ENCODE data around the gene RCOR1.

The RCOR1 gene

DNA sequence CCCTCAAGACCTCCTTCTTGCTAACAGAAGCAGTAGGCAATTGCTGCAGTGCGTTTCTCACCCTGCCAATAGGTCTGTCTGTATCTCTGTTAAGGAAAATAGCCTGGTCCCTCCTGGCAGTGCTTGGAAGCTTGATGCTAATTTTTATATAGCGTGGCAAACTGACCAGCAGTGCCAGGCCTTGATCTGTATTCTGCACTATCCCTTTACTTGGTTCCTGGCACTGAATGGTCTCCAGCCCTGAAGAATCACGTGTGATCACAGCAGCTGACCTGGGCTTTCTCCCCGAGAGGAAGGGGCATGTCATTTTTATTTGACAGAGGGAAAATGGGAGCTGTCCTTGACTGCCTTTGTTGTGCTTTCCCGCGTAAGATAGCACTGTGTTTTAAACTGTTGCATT is 136.1 kb downstream of the RCOR1 start:
- DNase-seq: no peak

DNA sequence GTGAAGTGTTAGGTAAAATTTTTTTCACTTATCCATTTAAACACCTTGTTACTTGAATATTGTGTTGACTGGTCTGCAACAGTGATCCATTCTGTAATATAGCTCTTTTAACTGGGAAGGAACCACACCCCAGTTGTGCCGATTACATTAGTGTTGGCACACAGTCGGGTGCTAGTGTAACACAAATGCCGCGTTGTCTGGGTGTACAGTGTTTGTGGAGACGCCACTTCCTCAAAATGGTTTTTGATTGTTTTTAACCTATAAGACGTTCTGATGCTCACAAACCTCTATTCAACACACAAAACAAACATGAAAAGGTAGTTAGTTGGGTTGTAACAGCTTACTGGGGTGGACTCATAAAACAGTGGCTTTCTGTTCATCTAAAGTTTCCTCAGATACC is 136.8 kb downstream of the RCOR1 start:
- DNase-seq: no peak

DNA sequence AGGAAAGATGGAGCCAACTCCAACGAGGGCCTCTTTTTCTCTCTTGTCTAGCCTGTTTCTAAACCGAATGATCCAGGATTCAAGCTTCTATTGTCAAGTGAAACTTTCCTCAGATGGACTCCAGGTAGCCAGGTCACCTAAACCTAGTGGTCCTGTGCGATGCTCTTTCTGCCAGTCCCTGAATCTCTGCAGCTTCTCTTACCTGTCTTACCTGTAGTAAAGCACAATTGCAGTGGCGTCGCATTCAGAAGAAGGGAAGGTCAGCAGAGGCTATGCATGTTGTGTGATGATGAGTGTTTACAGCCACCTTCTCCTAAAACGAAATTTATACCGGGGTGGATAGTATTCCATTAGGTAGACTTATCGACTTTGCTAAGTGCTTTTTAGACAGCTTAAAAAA is 137.4 kb downstream of the RCOR1 start:
- DNase-seq: no peak

DNA sequence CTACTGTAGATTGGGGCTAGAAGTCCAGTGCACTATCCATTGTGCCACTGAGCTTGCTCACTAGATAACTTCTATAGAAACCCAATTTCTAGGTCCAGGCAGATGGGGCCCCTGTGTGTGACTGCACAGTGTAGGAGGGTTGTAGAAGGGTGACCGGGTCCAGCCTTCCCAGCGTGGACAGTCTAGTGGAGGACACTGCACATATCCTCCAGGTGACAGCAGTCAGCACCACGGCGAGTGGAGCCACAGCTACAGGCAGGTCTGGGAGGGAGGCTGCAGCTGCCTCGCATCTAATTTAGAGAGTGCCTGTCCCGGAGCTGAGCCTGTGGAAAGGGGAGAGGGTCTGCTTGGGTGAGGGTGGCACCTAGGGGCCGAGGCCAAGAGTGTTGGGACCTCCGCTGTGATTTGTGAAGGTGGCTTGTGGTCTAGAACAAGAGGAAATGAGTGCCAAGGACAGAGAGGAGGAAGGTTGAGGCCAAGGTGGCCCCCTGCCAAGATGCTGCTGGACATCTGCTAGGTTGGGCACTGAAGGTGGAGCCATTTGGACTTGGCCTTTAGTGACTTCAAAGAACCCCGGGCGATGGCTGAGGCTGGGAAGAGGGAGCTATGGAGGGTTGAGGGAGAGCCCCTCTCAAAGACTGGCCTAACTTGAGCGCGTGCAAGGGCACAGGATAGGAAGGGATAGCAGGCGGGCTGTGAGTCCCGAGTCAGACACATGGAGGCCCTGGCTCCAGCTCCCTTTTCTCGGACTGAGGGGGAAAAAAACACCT is 138.8 kb downstream of the RCOR1 start:
- DNase-seq: no peak

DNA sequence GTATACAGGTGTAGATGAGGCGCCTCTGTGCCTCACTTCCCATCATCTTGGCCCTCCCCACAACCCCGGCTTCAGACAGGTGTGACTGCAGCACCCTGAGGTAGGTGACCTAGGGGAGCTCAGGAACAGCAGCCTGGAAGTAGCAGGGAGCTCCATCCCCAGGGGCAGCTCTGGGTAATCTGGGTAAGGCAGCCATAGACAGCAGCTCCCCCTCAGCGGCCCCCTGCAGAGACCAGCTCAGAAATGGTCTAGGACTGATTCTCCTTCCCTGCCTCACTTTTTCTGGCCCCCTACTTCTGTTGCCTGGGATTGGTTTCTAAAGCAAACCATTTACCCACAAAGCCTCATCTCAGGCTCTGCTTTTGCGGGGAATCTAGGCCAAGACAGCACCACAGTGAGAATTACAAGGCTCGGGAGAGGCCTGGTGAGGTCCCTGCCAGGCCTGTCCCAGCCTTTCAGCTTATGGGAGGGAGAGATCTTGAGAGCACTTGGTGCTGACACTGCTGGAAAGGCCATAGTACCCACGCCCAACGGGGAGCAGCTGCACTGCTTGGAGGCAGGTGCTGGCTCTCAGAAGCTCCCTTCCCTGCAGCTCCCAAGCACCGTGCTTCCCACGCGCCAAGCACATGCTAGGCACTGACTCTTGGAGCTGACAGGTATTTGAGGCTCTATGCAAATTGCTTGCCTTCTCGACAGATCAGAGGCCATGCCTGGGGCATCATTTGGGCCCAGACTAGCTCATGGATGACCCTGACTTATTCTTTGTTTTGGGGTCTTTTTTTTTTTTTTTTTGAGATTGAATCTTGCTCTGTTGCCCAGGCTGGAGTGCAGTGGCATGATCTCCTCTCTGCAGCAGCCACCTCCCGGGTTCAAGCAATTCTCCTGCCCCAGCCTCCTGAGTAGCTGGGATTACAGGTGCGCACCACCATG is 139.7 kb downstream of the RCOR1 start:
- no peak for DNase-seq

DNA sequence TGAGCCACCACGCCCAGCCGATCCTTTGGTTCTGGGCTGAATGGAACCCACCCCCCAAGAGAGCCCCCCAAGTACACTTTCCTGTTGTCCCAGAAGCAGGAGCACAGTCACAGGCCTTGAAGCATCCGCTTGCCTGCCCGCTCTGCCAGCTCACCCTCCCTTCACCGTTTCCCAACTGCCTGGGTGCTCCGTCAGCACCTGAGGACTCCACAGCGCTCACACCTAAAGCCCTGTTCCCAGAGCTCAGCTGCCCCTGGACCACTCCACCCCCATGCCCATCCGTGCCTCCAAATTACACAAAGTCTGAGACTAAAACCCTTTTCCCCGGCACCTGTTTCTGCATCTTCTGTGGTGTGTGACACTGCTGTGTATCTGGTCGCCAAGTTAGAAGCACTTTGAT is 140.5 kb downstream of the RCOR1 start:
- DNase-seq: no peak

DNA sequence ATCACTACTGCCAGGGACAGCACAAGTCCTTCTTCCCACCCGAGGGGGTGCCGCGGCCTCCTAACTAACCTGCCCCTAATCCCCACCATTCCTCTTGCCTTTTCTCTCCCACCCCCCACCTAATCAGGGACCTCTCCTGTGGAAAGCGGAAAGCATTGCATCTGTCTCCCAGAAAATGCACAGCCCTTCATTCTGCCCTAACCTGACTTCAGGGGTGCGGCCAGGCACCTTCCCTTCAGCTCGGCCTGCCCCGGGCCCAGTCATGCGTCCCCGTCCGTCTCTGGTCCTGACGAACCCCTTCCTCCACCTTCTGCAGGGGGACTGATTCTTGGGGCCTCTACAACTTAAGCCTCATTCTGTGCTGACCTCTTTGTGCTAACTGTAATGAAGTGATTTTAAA is 140.9 kb downstream of the RCOR1 start:
- no peak for DNase-seq

DNA sequence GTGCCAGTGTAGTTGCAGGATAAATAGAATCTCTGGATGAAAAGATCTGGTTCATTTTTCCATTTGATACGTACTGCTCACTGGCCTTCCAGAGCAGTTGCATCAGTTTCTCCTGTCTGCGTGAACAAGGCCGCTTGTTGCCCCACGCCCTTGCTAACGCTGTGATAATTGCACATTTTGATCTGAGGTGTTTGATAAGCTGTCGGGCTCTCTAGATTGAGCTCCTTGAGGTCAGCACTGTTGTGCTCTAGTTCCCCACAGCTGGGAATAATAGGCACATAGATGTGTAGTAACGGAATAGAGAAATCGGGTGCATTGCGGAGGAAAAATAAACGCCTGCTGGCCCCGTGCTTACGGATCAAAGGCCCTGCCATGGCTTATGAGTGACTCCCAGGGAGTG is 142.0 kb downstream of the RCOR1 start:
- DNase-seq: no peak

DNA sequence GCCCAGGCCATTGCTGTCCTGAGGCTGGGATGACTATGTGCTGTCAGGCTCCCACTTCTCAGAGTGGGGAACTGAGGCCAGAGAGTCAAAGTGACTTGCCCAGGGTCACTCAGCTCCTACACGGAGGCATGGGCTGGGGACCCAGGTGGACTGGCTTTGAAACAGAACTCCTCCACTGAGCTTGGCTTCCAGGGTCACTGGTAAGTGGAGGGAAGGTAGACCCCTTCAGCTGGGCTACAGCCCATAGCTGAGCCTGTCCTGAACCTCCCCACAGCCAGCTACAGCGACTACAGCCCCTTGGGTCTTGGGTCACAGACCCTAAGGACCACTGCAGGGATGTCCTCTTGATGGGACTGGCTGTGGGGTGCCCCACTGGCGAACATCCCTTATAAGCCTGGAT is 144.5 kb downstream of the RCOR1 start:
- DNase-seq: no peak

DNA sequence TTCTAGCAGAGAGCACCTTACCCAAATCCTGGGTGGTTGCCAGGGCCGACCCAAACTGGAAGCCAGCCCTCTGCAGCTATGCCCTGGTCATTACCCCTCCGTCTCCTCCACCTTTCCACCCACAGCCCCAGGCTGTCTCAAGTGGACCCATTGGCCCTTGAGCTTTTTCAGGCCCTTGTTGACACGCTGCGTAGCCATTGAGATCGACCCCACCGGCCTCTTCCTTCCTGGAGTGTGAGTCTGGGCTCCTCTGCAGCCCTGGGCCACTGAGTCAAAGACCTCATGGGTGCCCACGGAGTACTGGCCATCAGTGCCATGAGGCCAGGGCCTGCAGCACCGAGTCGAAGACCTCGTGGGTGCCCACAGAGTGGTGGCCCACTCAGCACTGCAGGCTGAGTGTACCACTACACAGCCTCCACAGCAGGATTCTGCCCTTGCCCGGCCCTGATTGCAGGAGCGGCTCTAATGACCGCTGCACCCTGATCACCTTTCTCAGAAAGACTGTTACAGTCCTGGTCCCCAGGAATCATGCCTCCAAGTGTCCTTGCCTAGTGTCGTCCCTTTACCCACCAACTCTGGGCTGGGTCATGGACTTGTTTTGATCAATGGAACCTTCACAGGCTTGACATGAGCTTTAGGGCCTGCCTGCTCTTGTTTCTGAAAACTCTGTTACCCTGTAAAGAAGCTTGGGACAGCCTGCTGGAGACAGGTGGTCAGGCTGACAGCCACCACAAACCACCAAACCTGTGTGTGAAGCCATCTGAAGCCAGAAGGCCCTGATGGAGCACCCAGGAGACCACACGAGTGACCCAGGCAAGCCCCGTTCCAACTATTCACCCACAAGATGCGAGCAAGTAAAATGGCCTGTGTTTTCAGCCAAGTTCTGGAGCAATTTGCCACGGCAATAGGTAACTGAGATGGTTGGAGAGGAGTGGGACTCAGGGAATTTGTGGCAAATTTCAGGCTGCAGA is 145.2 kb downstream of the RCOR1 start:
- no peak for DNase-seq

DNA sequence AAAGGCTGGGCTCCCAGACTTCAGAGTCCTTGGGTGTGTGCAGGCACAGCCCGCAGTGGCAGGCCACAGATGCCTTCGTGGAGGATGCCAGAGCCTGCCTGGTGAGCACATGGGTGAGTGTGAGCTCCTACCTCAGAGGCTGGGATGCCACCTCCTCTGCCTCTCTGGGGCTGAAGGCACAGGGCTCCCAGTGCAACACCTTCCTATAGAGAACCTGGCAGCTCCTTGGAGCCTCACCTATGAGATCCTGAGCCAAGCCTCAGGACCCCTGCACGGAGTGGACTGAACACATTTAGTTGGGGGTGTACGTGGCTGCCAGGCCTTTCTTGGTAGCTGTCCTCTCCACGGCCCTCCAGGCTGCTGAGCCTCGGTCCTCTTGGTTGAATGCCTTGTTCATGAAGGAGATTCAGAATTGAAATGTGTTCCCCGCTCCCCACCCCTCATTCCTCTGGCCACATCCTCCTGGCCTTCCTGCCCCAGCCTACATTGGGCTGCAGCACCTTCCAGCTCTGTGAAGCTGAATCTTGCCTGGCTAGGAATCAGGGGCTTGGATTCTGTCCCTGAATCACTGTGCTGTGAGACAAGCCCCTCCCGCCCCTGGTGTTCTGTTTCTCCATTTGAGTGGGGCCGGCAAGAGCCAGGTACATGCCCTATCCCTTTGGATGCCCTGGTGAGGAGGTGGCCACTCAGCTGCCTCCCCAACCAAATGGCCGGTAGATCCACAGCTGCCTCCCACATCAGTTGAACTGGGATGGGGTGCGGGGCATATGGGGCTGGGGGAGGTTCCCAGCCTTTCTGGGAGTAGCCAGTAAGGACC is 146.1 kb downstream of the RCOR1 start:
- no peak for DNase-seq

DNA sequence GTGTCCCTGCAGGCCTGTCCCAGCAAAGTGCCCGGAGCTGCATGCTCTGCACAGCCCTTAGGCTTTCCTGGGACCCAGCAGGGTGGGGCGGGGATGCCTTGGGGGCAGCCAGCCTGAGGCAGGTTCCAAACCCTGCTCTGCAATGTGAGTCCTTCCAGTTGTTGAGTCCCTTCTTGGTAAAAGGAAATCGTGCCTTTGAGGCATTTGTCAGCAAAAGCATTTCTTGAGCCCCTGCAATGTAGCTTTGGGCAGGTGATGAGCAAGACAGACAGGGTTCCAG is 146.7 kb downstream of the RCOR1 start:
- no peak for DNase-seq

DNA sequence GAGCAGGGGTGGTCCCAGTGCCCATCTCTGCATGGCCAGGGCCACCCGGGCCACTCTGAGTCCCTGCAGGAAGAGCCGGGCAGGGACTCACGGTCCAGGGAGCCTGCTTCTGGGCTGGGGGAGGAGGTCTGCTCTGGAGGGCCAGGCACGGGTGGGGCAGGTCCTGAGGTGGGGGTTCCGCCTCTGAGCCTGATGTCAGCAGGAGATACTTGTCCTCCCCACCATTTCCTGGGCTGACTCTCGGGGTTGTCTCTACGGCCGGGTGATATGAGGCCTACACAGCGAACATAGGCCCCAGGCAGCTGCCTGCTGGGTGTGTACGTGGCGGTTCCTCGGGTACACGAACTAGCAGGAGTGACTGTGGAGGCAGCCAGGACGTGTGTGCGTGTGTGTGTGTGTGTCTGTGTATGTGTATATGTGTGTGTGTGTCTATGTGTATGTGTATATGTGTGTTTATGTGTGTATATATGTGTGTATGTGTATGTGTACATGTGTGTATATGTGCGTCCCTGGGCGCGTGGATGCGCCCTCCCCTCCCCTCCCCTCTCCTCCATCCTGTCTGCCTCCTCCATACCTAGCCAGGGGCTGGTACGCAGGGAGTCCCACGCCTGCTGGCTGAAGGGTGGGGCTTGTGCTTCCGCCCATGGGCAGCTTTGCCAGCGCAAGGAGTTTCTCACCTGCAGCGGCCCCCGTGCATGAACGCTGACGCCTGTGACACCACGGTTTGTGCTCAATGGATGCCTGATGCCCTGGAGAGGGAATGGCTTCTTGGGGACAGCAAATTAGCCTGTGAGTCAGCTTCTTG is 154.4 kb downstream of the RCOR1 start:
- DNase-seq: no peak

DNA sequence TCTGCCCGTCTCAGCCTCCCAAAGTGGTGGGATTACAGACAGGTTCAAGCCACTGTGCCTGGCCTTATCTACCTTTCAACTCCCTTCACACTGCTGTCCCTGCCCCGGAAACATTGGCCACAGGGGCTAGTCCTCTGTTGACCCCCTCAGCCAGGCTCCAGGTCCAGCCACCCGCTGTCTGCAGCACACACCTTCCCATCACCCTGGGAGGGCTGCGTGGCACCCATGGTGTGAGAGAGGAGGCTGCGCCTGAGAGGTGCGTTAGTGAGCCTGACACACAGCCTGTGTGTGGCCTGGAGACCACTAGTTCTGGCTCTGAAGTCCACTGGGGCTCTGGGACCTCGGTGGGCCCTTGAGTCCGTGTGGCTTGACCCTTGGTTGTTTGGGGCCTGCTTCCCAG is 156.4 kb downstream of the RCOR1 start:
- no peak for DNase-seq

DNA sequence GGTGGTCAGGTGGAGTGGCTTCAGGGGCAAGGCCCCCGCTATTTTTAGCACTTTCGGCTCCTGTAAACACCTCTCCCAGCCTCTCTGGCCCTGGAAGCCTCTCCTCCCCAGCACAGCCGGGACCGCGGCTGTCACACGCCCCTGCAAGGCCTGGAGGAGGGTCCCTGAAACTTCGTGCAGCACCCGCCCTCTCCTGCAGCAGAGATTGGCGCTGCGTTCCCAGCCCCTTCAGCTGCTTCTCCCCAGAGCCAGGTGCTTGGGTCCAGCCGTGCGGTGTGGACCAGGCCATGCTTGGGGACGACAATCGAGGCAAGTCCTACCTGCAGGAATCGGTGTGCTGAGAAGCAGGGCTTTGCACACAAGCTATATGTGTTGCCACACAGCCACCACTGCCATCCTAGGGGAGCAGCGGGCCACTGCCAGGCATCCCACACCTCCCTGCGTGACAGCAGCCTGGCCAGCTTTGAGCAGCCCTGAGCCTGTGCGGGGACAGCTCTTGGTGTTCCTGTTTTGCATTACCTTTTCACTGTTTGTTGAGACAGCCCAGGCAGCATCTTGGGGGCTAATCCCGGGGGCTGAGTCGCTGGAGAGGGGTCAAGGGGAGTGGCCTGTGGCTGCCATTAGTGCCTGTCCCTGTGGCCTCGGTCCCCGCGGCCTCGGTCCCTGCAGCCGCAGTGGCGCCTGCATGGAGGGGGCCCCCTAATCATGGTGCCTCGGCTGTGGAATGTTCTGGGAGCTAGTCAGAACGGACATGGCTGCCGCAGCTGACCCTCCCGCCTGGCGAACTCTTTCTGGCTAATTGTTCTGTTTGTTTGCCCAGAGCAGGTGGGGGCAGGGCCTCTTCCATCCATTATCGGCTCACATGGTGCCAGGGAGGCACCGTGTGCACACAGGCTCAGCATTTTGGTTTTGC is 157.2 kb downstream of the RCOR1 start:
- no peak for DNase-seq

DNA sequence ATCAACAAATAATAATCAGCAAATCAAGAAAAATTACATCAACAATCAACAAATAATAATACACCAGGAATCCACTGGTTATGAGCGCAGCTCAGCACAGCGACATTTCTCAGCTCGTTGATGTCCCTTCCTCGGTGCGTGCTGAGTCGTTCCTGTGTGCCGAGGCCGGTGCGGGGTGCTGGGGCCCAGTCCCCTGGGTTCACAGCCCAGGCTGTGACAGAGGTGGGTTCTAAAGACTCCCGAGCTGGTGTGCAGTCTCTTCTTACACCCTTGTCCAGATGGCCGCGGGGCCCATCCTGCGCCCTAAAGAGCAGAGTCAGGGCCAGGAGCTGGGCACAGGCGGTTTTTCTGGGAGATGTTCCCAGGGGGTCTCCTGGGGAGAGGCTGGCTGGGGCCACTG is 157.9 kb downstream of the RCOR1 start:
- DNase-seq: no peak

DNA sequence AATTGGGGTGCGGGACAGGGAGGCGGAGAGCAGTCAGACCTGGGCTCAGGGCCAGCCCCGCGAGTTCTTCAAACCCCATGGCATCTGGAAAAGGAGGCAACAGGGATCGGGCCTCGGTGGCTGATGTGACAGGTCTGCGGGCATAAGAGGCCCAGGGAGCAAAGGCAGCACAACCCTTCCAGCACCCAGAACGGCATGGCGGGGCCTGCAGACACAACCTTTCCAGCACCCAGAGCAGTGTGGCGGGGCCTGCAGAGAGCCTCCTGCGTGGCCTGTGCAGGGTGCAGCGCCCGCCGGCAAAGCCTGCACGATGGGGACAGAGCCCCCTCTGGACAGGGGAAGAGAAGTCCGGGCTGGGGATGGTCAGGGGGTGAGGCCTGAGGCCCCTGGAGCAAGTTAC is 158.6 kb downstream of the RCOR1 start:
- no peak for DNase-seq

DNA sequence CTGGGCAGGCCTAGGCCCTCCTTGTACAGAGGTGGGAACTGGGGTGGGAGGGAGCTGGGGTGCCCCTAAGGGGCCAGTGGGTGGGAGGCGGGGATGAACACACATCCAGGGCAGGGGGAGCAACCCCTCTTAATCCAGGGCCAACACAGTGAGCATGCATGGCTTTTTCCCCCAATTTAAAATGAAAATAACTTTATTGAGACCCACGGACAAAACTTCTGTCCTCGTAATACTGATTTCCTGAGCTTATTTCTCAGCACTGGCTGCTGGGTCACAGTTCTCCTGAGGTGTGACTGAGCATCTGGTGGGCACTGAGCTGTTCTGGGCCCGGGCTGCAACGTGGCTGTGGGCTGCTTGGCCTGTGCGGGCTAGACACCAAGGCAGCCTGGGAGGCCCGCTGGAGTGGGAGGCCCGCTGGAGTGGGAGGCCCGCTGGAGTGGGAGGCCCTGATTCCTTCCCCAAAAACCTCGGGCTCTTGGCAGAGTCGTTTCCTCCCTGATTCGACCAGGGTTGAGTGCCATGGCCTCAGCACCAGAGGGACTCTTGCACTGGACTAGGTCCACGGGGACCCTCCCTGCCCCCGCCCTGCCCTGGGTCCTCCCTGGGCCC is 159.9 kb downstream of the RCOR1 start:
- no peak for DNase-seq

DNA sequence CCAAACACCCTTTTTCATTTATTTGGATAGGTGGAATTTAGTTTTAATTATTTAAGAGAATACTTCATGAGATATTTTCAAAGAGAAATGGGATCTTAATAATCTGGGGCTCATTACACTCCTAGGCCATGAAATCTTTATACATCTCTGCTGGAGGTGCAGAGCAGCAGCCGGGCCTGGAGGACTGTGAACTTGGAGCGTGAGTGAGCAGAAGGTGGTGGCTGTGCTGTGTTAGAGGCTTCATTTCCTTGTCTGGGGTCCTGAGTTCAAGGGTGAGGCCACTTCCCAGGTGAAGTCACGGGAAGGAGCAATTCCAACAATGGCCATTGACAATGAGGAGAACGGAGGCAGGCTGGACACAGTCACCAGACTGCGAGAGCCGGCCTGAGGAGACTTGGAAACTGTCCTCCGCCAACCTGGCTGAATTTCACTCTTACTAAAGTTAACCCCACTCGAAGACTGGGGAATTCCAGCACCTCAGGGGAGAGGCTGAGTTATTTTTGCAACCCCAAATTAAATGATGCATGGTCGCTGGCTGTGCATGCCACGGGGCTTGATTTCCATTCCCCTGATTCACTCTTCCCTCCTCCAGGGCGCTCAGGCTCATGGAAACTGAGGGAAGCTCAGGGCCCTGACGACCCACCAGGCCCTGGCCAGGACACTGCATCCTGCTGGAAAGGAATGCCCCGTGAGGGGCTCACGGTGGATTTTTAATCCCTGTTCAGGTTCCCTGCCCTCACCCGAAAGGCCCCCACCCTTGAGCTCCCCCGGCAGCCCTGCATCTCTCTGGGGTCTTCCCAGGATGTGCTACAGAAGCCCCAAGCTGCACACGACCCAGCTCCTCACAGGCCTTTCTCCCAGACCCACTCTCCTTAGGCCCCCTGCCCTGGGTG is 162.2 kb downstream of the RCOR1 start:
- DNase-seq: no peak

Data from RPMI8226 (cell line).